Measurements from ENCODE around the gene UGGT1. TPM values are rescaled to one million over a fixed set of nuclear protein-coding genes. Genes with fewer than 3 reads are reported as not detected.

The UGGT1 gene
- polyA plus RNA-seq, 2 of the 4 experiments (the other 2 are of a cell fraction), result 24.2 to 56.4 TPM

- TF ChIP-seq REST (IDR thresholded peaks at IDR 0.05) (no peak), EP300 (IDR thresholded peaks at IDR 0.05) (no peak)
Measured at GRCh38 chr2:128064353-128064752, 26.6 kb upstream of the UGGT1 start (continued).

GRCh38 chr2:128069769-128070168, 21.2 kb upstream of the UGGT1 start:
- ChIA-PET POLR2A (no interaction called here), CTCF (no interaction called here)
- peak in 1 of 2 experiments; percentile 62; a peak in 3 of 6 replicates for ATAC-seq
- TF ChIP-seq HOXA7 (CRISPR knock-in tag; IDR thresholded peaks at IDR 0.05) (no peak), TP53 (CRISPR knock-in tag; IDR thresholded peaks at IDR 0.05) (no peak), ZSCAN20 (CRISPR knock-in tag; IDR thresholded peaks at IDR 0.05) (0 out of 2 replicates have a peak, but pooled peaks have one; percentile 37), MAX (IDR thresholded peaks at IDR 0.05) (no peak), HOXB5 (CRISPR knock-in tag; IDR thresholded peaks at IDR 0.05) (peak; percentile 63; the same call in 1 of the 2 replicates), ELK1 (IDR thresholded peaks at IDR 0.05; ENCODE audit: low read depth, low read length) (no peak), REST (IDR thresholded peaks at IDR 0.05) (no peak), CHD2 (IDR thresholded peaks at IDR 0.05; ENCODE audit: low read length, partially characterized antibody) (no peak), SREBF2 (IDR thresholded peaks at IDR 0.05) (no peak), JUN (IDR thresholded peaks at IDR 0.05) (no peak), ATOH8 (CRISPR knock-in tag; IDR thresholded peaks at IDR 0.05; ENCODE audit: low read depth) (no peak)
- Histone ChIP-seq H3K4me3 (no peak overlapping the region), H3K4me2 (no peak overlapping the region), H3K27ac (no peak overlapping the region), H3K9me3 (no peaks in the 10 kb centered on the region), H3K4me1 (peaks cover 5% of the 10 kb centered on the region; the same call in 2 of the 3 replicates)
- peak in 1 of 2 experiments; percentile 34 for DNase-seq (ENCODE audit: low read depth in 1 of 2, low spot score in 1 of 2)
- 50% methylated on average over 5 of the region's 5 CpGs for WGBS (ENCODE audit: missing lambda C conversion rate)
- FAIRE-seq, result no peak

GRCh38 chr2:128073278-128073677, 17.7 kb upstream of the UGGT1 start:
- CTCF ChIA-PET, result interaction anchor here (1.4 to 3.6 kb wide), 2 partner anchors 10 to 12 kb away, joined by 4 to 22 read pairs; no protein-coding TSS in a partner anchor
- no peak for TF ChIP-seq CHD4 (IDR thresholded peaks at IDR 0.05; ENCODE audit: borderline replicate concordance)
- no peak for TF ChIP-seq HOXA7 (CRISPR knock-in tag; IDR thresholded peaks at IDR 0.05)
- no peak for TF ChIP-seq MAZ (IDR thresholded peaks at IDR 0.05; ENCODE audit: borderline replicate concordance, low read depth, low read length)
- TF ChIP-seq FOSB (CRISPR knock-in tag; IDR thresholded peaks at IDR 0.05), result no peak
- no peak for TF ChIP-seq RNF2 (IDR thresholded peaks at IDR 0.05; ENCODE audit: borderline replicate concordance, low read depth)
- TF ChIP-seq E2F6 (IDR thresholded peaks at IDR 0.05; ENCODE audit: borderline replicate concordance, low read depth), result no peak
- TF ChIP-seq RFX5 (IDR thresholded peaks at IDR 0.05), result no peak
- no peak for TF ChIP-seq ZNF302 (CRISPR knock-in tag; IDR thresholded peaks at IDR 0.05)
- TF ChIP-seq TP53 (CRISPR knock-in tag; IDR thresholded peaks at IDR 0.05), result no peak
- no peak for TF ChIP-seq CTCF (IDR thresholded peaks at IDR 0.05)
- no peak for TF ChIP-seq CBX8 (IDR thresholded peaks at IDR 0.05)
- no peak for TF ChIP-seq POLR2A (IDR thresholded peaks at IDR 0.05; ENCODE audit: low read length)
- no peak for TF ChIP-seq EHF (CRISPR knock-in tag; IDR thresholded peaks at IDR 0.05)
- no peak for TF ChIP-seq KDM1A (IDR thresholded peaks at IDR 0.05; ENCODE audit: low read depth)

More at GRCh38 chr2:128073278-128073677, 17.7 kb upstream of the UGGT1 start:
- ATAC-seq (no peak), DNase-seq (ENCODE audit: low read depth in 1 of 2, low spot score in 1 of 2) (no peak), FAIRE-seq (no peak)
- Histone ChIP-seq H3K9me3 (no peaks in the 10 kb centered on the region), H3K4me2 (no peak overlapping the region), H3K27ac (no peak overlapping the region), H3K4me1 (peaks cover 5% of the 10 kb centered on the region; the same call in 2 of the 3 replicates), H3K4me3 (no peak overlapping the region)
- 61% methylated on average over 3 of the region's 3 CpGs for WGBS (ENCODE audit: missing lambda C conversion rate)
- POLR2A ChIA-PET, result no interaction called here

Data from A549 (cell line).